Measurements from ENCODE around the gene CROCC2.

GRCh38 chr2:241002275-241003046 is 96.3 kb downstream of the CROCC2 start:
- TF ChIP-seq EZH2phosphoT487 (conservative IDR thresholded peaks at IDR 0.05; ENCODE audit: low read length) (no peak), CTCF (IDR thresholded peaks at IDR 0.05; ENCODE audit: insufficient read depth, low read length, poor library complexity, severe bottlenecking) (no peak)
